ENCODE results near the gene ABHD6. TPM values are rescaled to one million over a fixed set of nuclear protein-coding genes. Genes with fewer than 3 reads are reported as not detected.

Gene ABHD6
- total and polyA plus RNA-seq, 8 donors, result 4.3 to 22.8 (median 8.0) TPM

DNA sequence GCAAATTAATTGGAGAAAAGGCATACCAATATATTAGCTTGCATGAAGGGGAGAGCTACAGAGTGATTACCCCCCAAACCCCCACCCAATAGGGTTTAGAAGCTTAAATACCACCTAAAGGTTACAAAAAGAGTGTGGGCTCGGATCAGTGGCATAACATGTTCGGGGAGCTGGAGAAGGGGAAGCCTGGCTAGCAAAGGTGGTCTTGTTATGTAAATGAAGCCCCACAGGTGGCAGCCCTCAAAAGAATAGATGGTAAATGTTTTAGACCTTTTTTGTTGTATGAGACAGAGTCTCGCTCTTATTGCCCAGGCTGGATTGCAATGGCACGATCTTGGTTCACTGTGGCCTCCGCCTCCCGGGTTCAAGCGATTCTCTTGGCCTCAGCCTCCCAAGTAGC is 84.2 kb downstream of the ABHD6 start:
- TF ChIP-seq POLR2AphosphoS5 (IDR thresholded peaks at IDR 0.05), result no peak
- TF ChIP-seq POLR2A (IDR thresholded peaks at IDR 0.05), result no peak
- TF ChIP-seq, protein P1, sequence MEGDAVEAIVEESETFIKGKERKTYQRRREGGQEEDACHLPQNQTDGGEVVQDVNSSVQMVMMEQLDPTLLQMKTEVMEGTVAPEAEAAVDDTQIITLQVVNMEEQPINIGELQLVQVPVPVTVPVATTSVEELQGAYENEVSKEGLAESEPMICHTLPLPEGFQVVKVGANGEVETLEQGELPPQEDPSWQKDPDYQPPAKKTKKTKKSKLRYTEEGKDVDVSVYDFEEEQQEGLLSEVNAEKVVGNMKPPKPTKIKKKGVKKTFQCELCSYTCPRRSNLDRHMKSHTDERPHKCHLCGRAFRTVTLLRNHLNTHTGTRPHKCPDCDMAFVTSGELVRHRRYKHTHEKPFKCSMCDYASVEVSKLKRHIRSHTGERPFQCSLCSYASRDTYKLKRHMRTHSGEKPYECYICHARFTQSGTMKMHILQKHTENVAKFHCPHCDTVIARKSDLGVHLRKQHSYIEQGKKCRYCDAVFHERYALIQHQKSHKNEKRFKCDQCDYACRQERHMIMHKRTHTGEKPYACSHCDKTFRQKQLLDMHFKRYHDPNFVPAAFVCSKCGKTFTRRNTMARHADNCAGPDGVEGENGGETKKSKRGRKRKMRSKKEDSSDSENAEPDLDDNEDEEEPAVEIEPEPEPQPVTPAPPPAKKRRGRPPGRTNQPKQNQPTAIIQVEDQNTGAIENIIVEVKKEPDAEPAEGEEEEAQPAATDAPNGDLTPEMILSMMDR (IDR thresholded peaks at IDR 0.05), result no peak
- no peak for TF ChIP-seq EP300 (IDR thresholded peaks at IDR 0.05)
- intact Hi-C loops (cut with DNase I; ENCODE audit: low total_unique reads), result loop anchor here (2.0 kb wide), 1 partner anchor 91 kb away; no protein-coding TSS in a partner anchor
- 87 to 97% (median 96%) methylated on average over 7 of the region's 7 CpGs for WGBS, 5 donors
- Histone ChIP-seq H3K4me3 (no peak overlapping the region), H3K4me1 (peaks cover 11 to 38% (median 24%) of the 10 kb centered on the region in 4 donors), H3K27me3 (no peaks in the 10 kb centered on the region), H3K27ac (no peak overlapping the region), H3K9me3 (no peaks in the 10 kb centered on the region), H3K36me3 (peaks cover 14 to 39% (median 30%) of the 10 kb centered on the region in 4 donors)
- DNase-seq, result no peak

DNA sequence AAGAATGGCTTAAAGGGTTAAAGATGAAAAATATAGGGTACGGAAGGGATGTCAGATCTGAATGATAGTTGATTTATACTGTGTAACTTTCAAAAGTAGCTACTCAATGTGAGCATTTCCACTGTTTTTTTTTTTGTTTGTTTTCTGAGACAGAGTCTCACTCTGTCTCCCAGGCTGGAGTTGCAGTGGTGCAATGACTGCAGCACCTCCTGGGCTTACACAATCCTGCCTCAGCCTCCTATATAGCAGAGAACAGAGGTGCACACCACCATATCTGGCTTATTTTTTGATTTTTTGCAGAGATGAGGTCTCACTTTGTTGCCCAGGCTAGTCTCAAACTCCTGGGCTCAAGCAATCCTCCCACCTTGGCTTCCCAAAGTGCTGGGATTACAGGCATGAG is 85.2 kb downstream of the ABHD6 start:
- no peaks in the 10 kb centered on the region for H3K27me3 ChIP-seq
- no peak overlapping the region for H3K27ac ChIP-seq
- H3K9me3 ChIP-seq, result no peaks in the 10 kb centered on the region
- H3K4me1 ChIP-seq, result peaks cover 11 to 38% (median 24%) of the 10 kb centered on the region in 4 donors
- no peak for TF ChIP-seq POLR2AphosphoS5 (IDR thresholded peaks at IDR 0.05)
- no peak for TF ChIP-seq EP300 (IDR thresholded peaks at IDR 0.05)
- TF ChIP-seq POLR2A (IDR thresholded peaks at IDR 0.05), result no peak
- TF ChIP-seq, protein P1 (IDR thresholded peaks at IDR 0.05), result no peak
- H3K36me3 ChIP-seq, result peaks cover 4 to 28% (median 20%) of the 10 kb centered on the region in 4 donors
- 39 to 73% (median 48%) methylated on average over 1 of the region's 1 CpG for WGBS, 5 donors
- no peak overlapping the region for H3K4me3 ChIP-seq
- no peak for DNase-seq
- intact Hi-C loops (cut with DNase I; ENCODE audit: low total_unique reads), result no loop called here

GRCh38 chr3:58323529-58324390 is 86.2 kb downstream of the ABHD6 start:
- H3K9me3 ChIP-seq, result no peaks in the 10 kb centered on the region
- no peaks in the 10 kb centered on the region for H3K27me3 ChIP-seq
- peaks cover 0 to 19% (median 10%) of the 10 kb centered on the region in 4 donors for H3K36me3 ChIP-seq
- 77 to 88% (median 81%) methylated on average over 3 of the region's 3 CpGs for WGBS, 5 donors
- H3K4me1 ChIP-seq, result peaks cover 11 to 38% (median 24%) of the 10 kb centered on the region in 4 donors
- intact Hi-C loops (cut with DNase I; ENCODE audit: low total_unique reads), result no loop called here
- DNase-seq, result no peak
- peak overlapping the region in 1 of 5 donors; percentile 78 for H3K27ac ChIP-seq
- H3K4me3 ChIP-seq, result no peak overlapping the region
- TF ChIP-seq EP300 (IDR thresholded peaks at IDR 0.05) (no peak), POLR2A (IDR thresholded peaks at IDR 0.05) (no peak), POLR2AphosphoS5 (IDR thresholded peaks at IDR 0.05) (no peak)
- TF ChIP-seq, protein P1 (IDR thresholded peaks at IDR 0.05), result no peak

DNA sequence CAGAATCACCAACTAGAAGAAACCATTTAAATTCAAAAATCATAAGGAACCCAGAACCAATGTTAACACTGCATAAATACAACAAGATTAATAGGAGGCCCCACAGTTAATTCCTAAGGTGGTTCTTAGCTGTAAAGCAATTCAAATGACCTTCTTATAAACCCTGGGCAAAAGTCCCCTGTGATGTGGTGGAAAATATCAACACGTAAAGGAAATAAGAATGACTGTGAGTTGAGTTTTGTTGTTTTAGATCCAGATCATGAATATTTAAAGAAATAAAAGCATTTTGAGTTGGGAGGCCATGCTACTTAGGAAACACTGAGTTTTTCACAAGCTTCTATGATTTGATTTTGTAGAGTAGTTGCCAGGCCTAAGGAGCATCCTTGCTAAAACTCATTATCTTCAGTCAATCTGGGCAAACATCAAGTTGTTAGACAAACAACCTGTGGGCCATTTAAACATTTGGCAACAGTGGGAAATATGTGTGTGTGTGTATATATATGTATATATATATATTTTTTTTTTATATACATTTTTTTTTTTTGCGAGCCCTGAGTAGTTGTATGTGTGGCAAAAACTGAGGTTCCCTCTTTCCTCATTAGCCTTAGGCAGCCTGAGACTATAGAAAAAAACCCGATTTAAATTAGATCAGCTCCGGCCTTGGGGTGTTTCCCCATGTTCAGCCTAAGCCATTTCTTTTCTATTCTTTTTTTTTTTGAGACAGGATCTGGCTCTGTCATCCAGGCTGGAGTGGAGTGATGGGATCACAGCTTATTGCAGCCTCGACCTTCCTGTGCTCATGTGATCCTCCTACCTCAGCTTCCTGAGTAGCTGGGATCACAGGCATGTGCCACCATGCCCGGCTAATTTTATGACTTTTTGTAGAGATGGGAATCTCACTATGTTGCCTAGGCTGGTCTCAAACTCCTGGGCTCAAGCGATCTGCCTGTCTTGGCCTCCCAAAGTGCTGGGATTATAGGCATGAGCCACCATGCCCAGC is 87.1 kb downstream of the ABHD6 start:
- no peak for TF ChIP-seq EP300 (IDR thresholded peaks at IDR 0.05)
- Histone ChIP-seq H3K9me3 (no peaks in the 10 kb centered on the region), H3K27ac (peak overlapping the region; percentile 65 to 78 (median 72)), H3K36me3 (peaks cover 0 to 10% (median 2%) of the 10 kb centered on the region in 4 donors), H3K27me3 (no peaks in the 10 kb centered on the region), H3K4me1 (peaks cover 11 to 38% (median 24%) of the 10 kb centered on the region in 4 donors), H3K4me3 (no peak overlapping the region)
- intact Hi-C loops (cut with DNase I; ENCODE audit: low total_unique reads), result no loop called here
- no peak for DNase-seq
- WGBS, 5 donors, result 72 to 79% (median 75%) methylated on average over 7 of the region's 7 CpGs
